ENCODE results near the gene GPR108.

Gene GPR108

GRCh38 chr19:6682607-6683128 lies 54.7 kb downstream of the GPR108 start:
- Histone ChIP-seq H3K4me3 (IDR thresholded peaks at IDR 0.05; ENCODE audit: insufficient read depth, low read depth, low read length) (no peak overlapping the region), H3K79me2 (ENCODE audit: insufficient read depth, low read depth) (no peaks in the 10 kb centered on the region), H3K4me2 (no peak overlapping the region), H3K4me1 (ENCODE audit: low read depth, poor library complexity, severe bottlenecking) (no peaks in the 10 kb centered on the region), H3K27ac (no peak overlapping the region), H4K20me1 (ENCODE audit: insufficient read depth) (no peaks in the 10 kb centered on the region), H3K9ac (no peak overlapping the region), H3K36me3 (ENCODE audit: insufficient read depth) (no peaks in the 10 kb centered on the region), H3K27me3 (ENCODE audit: insufficient read depth, low read depth) (no peaks in the 10 kb centered on the region; the same call in 1 of the 2 replicates), H2AFZ (ENCODE audit: low read depth) (no peak overlapping the region)
- TF ChIP-seq, protein P1, sequence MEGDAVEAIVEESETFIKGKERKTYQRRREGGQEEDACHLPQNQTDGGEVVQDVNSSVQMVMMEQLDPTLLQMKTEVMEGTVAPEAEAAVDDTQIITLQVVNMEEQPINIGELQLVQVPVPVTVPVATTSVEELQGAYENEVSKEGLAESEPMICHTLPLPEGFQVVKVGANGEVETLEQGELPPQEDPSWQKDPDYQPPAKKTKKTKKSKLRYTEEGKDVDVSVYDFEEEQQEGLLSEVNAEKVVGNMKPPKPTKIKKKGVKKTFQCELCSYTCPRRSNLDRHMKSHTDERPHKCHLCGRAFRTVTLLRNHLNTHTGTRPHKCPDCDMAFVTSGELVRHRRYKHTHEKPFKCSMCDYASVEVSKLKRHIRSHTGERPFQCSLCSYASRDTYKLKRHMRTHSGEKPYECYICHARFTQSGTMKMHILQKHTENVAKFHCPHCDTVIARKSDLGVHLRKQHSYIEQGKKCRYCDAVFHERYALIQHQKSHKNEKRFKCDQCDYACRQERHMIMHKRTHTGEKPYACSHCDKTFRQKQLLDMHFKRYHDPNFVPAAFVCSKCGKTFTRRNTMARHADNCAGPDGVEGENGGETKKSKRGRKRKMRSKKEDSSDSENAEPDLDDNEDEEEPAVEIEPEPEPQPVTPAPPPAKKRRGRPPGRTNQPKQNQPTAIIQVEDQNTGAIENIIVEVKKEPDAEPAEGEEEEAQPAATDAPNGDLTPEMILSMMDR (conservative IDR thresholded peaks at IDR 0.05; ENCODE audit: low read depth, low read length) = no peak

DNA sequence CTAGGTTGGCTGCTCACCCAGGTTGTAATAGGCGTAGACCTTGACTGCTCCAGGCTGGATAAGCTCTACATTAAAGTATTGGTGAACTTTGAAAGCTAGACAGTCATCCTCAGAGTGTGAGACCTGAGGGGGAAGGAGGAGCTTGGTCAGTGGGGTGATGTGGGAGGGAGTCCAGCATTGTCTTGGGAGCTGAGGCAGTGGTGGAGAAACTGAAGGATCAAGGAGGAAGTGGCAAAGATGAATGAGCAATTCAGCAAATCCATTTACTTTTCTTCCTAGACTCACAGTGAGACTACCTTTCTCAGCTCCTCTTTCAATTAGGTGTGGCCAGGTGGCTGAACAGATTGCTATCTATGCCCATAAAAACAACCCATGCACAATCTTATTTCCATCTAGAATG lies 57.2 kb downstream of the GPR108 start:
- H3K4me2 ChIP-seq = no peak overlapping the region

More for the DNA sequence above, 57.2 kb downstream of the GPR108 start:
- H3K4me3 ChIP-seq (IDR thresholded peaks at IDR 0.05; ENCODE audit: insufficient read depth, low read depth, low read length) = no peak overlapping the region
- H3K4me1 ChIP-seq (ENCODE audit: low read depth, poor library complexity, severe bottlenecking) = peaks cover 6% of the 10 kb centered on the region
- no peaks in the 10 kb centered on the region for H3K79me2 ChIP-seq (ENCODE audit: insufficient read depth, low read depth)
- H3K27me3 ChIP-seq (ENCODE audit: insufficient read depth, low read depth) = no peaks in the 10 kb centered on the region; the same call in 1 of the 2 replicates
- no peak overlapping the region for H3K27ac ChIP-seq
- no peaks in the 10 kb centered on the region for H3K36me3 ChIP-seq (ENCODE audit: insufficient read depth)
- H2AFZ ChIP-seq (ENCODE audit: low read depth) = no peak overlapping the region
- no peaks in the 10 kb centered on the region for H4K20me1 ChIP-seq (ENCODE audit: insufficient read depth)
- TF ChIP-seq, protein P1 (conservative IDR thresholded peaks at IDR 0.05; ENCODE audit: low read depth, low read length) = no peak
- no peak overlapping the region for H3K9ac ChIP-seq

All from KMS-11 (cell line).